NCI-H446 treated with DMSO at 0.1 percent for 48 hours (cell line): ENCODE results near the gene PPP1R3D.

Experiments
- DNase-seq: peaks from one replicate; lab custom pipeline; 2025; lab: John Stamatoyannopoulos, UW

The PPP1R3D gene

DNA sequence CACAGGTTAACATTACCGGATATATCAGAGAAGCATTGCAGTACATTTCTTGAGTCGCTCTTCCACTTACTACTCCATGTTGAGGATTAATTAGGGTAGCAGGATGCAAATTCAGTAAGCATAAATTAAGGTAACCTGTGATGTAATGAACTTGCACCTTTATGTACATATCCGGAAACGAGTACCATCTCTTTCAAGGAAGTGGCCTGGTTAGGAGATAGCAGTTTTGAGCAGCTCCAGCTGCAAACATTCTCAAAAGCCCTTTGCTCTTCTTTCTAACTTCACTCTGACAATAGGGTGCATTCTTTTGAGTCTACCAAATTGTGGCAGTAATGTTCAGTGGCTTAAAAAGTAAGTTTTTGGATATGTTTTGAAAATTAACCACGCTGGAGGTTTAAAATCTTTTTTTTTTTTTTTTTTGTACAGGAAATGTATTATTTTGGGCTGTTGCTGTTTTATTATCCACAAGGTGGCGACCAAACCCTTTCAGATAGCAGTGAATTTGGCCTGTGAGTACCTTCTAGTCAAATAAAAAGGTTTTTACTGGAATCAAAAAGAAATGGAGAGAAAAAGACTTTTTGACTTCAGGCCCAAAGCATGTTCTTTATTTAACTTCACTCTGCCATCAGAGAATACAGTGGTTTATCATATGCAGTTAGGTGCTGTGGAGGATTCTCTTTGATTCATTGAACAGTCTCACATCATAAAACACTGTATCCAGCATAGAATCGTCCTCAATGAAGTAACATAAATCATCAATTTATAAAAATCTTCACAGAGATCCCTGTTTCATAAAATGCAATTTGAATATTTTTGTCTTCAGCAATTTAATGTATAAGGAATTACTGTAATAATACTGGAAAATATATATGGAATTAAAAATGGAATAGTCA is 9.0 kb upstream of the PPP1R3D start:
- peak; percentile 33 for DNase-seq

DNA sequence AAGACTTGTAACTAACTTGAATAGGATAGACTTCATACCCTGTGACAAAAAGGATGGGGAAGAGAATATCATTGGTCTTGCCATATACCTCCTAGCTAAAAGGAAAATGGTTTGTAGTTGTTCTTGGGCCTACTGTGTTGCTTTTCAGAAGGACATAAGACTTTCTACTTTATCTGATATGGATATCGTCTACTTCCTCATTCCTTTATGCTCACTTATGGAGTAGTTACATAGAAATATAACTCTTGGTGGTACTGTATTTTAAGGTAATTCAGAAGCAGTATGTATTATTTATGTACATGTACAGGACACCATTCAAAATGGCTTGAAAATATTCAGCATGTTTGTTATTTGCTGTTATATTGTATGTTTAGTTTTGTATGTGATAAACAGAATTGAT is 8.1 kb upstream of the PPP1R3D start:
- no peak for DNase-seq

DNA sequence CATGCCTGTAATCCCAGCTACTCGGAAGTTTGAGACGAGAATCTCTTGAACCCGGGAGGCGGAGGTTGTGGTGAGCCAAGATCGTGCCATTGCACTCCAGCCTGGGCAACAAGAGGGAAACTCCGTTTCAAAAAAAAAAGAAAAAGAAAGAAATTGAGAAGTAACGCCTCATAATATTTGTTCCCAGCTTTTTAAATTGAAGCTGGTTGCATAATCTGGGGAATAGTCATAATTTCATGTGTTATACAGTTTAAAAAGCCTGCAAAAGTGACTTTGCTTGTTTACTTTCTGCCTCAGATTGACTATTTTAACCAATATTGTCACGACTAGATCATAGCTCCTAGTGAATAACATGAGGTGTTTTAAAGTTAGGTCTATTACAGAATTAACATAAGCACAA is 7.3 kb upstream of the PPP1R3D start:
- no peak for DNase-seq

DNA sequence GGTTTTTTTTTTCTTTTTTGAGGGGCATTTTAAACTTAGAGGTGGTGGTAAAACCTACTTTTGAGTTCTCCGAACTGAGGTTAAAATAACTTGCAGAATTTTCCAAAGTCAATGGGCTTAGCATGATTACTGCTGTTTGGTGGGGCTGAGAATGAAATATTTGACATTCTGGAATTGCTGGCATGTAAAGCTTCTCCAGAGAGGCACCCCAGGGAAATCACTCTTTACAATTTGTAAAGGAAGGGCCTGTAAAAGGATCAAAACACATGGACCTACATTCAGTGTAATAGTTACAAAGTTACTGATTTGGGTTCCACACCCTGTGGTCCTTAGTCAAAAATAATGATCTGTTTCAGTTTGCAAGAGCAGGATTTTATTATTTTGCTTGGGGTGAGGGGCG is 5.6 kb upstream of the PPP1R3D start:
- DNase-seq: no peak

DNA sequence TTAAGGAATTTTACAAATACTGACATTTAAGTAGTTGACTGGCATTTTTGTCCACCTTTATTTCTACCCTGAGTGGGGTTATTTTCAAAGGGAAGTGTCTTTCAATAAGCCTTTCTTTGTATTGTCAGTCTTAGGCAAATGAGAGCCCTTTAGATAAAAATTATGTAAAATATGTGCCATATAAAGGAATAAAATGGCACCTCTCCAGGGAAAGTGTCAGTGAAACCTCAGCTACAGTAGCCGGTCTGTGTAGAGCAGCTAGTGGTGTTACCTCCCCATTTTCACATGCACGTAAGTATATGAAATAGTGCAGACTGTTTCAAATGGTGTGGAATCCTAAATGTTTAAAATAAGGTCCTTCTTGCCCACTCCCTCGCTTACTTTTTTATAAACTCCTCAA is 5.1 kb upstream of the PPP1R3D start:
- no peak for DNase-seq

DNA sequence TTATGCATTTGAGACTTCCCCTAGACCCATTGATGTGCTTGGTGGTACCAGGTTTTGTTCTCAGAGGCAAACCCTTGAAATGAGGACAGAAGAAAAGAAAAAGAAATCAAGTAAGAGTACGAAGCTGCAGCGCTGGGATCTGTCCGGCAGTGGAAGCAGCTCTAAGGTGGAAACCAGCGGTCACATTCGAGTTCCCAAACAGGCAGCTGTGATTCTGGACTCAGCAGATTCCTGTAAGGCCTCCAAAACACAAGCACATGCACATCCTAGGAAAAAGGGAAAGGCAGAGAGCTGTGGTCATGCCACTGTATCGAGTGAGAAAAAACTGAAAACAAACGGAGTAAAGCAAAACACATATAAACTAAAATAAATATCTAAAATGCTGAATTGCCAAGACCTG is 4.6 kb upstream of the PPP1R3D start:
- no peak for DNase-seq

DNA sequence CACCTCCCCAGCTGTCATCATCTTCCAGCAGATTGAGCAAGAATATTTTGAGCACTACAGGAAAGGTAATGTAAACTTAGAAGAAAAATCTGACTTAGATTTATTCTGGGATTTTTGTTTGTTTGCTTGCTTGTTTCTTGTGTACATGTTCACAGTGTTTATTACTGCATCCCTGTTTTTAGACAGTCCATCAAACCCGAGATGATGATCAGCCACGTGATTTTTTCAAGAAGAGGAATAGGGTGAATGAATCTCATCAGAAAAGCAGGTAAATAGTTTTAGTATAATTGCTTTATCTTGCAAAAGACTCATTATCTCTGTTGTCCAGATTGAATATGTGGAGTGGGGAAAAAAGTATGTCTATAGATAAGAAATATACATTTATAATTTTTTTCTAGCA is 2.1 kb upstream of the PPP1R3D start:
- DNase-seq: no peak

DNA sequence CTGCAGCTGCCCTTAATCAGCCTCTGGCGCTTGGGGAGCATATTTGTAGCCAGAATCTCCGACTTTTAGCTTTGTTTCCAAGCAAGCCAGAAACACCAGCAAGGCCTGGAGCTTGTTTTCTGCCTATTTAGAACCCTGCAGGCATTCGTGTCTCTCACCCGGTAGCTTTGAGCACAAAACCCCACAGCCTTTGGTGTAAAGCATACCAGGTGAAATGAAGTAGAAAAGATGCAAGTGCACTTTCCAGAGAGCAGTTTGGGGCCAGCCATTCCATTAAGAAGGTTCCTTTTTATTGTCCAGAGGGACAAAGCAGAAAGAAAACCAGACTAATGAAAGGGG is 820 bp upstream of the PPP1R3D start:
- DNase-seq: no peak

DNA sequence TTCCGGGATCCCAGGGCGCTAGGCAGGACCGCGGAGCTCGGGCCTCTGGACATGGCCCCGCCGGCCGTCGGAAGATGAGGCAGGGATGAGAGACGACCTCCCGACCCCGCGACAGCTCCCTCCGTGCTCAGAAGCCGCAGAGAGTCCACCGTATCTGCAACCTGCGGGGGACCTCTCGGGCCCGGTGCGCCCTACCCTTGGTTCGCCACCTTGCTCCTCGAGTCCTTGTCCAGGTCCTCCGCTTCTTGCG is 301 bp downstream of the PPP1R3D start:
- DNase-seq: no peak

DNA sequence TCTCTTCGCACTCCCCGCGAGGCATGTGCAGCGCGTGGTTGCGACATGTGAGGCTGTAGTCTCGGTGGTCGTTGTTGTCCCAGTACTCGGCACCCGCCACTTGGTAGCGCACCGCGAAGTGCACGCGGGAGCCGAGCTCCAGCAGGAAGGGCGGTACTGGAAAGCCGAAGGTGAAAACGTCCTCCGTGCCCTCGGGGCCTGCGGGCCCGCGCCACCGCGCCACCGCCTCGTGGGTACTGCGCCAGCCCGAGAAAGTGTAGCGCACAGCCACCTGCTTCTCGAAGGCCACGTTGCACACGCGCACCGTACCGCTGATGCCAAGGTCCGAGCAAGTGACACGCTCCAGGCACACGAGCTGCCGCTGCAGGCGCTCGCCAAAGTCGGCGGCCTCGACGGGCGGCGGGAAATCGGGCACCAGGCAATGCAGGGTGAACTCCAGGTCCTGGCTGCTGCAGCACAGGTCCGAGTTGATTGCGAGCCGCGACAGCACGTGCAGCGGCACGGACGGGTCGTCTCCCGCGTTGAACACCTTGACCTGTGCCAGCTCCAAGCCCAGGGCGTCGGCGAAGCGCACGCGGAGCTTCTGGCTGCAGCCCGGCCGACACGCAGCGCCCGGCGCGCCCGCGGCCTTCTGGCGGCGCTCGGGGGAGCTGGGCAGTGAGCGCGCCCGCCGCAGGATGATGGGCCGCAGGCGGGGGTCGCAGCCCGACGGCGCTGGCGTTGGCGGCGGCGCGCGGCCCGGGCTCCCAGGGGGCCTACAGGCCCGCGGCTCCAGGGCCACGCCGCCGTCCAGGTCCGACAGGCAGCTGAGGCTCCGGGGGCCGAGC is 840 bp downstream of the PPP1R3D start:
- DNase-seq: no peak

DNA sequence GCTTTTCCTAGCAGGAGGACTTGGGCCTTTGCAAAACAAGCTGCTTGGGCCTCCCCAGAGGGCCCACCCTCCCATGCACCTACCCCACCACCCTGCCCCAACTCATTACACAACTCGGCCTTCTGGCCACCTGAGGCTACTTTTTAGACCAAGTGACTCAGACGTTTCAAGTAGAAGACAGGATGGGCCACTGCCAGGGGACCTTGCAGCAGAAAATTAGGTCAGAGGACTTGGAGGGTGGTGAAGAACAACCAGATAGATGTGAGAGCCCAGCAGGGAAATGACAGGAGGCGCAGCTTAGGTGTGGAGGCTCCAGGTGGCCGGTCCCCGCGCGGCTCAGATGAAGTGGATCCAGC is 1.4 kb downstream of the PPP1R3D start:
- no peak for DNase-seq

DNA sequence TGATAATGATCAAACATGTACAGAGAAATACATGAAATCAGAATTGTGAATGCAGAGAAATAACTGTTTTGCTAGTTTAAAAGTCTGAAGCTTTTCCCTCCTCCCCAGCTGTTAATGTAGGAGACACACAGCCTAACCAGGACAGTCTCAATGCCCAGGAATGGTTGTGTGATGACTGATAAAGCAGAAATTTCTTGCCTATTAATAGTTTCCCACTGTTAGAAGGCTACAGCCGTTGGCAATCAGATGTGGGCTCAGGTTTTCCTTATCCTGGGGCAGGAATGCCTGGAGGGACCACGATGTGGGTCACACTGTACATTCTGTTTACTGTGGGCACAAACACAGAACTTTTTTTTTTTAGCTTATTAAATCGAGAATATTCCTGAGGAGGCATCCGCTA is 1.9 kb downstream of the PPP1R3D start:
- no peak for DNase-seq

DNA sequence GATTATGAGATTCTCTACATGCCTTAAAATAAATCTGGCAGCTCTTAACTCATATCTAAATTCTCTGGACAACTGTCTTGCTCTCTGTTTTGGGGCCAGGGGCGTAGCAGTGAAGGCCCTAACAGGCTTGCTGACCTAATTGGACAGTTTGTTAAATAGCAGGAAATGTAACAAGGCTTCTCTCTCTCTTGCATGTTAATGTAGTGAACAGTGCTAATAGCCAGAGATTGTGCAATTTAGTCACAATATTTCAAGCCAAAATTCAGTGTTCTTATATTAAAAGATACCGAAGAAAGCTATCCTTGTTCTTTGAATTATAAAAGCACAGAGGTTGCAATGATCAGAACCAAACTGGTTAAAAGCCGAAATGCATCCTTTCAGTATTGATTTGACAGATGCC is 3.0 kb downstream of the PPP1R3D start:
- no peak for DNase-seq

DNA sequence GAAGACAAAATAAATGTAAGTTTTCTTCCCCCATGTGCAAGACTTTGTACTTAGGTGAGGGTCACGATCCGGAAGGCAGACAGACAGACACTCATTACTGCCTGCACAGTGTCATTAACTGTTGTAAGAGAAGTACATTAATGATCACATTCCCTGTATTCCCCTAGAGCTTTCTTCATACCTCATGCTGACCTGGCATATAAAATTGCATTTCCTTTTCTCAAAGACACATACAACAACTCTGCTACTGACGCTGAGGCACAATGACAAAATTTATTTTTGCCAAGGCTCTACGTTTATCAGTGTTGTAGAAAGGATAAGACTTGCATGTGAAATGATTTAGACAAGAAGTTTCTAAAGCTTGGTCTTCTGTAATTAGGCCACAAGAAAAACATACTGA is 3.7 kb downstream of the PPP1R3D start:
- DNase-seq: no peak

DNA sequence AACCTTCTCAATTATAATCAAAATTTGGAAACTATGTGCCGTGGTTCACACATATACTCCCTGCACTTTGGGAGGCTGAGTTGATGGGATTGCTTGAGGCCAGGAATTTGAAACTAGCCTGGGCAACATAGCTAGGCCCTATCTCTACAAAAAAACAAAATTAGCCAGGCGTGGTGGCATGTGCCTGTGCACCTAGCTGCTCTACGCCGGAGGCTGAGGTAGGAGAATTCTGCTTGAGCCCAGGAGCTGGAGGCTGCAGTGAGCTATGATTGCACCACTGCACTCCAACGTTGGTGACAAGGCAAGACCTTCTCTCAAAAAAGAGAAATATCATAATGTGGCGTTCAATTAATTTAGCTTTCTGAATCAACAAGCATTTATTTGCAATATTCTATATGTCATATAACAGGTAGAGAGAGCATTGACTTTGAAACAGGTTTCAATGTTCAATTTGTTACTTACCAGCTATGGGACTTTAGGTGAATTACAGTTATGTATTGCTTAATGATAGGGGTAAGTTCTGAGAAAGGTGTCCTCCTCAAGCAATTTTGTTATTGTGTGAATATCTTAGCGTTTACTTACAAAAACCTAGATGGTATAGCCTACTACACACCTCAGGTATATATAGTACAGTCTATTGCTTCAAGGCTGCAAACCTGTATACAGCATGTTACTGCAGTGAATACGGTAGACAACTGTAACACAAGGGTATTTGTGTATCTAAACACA is 4.5 kb downstream of the PPP1R3D start:
- DNase-seq: no peak

DNA sequence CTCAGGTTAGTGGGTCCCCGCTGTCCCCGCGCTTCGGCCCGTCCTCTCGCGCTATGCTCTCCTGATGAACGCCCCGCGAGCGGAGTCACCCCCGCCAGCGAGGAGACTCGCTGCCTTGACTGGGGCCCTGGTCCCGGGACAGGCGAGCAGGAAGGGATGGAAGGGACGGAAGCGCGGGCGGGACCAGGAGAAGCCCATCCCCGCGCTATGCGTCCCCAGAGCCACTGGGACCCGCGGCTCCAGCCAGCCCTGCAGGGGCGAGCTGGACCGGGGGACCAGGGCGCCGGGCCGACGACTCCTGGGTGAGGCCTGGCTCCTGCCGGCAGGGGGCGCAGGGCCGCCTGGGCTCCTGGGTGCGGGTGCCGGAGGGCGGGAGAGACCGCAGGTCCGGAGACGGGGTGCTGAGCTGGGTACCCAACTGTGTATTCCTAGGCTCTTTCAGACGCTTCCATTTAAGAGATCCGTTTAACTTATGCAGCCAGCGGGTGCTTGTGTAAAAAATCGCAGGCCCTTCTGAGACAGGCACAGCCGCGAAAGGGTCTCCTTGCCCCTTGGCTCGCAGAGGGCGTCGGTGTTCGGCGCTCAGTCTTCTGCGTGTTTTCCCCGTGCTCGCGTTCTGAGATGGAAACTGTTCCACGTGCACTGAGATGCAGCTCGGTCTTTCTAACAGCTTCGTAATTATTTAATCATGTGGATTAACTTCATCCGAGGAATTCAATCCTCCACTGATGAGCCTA is 6.1 kb downstream of the PPP1R3D start:
- peak; percentile 59 for DNase-seq

DNA sequence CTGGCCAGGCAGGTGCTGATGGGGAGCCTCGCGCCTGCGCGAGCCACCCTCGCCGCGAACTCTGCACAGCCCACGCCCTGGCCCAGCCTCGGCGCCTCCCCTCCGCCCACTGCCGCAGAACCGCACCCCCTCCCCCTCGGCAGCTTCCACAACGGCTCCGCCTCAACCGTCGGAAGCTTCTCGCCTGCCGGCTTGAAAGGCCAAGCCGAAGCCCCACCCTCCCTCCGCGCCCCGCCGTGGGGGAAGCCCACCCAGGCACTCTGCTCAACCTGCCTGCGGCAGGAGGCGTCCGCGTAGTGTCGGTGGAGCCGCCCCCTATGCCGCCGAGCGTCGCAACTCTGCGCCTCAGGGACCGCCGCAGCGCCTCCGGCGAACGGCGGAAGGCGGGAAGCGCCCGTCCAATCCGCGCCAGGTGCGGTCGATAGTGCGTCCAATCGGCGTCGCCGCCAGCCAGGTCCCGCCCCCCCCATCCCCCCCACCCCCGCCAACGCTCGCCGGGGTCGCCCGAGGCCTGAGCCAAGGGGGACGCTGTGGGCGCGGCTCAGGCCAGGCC is 6.7 kb downstream of the PPP1R3D start, which contains the start of gene SYCP2:
Gene SYCP2 (minus strand): TSS at position 342 of the 553 bp plus-strand sequence. CDS start 11,224 bp downstream, outside the sequence.
- DNase-seq: no peak

DNA sequence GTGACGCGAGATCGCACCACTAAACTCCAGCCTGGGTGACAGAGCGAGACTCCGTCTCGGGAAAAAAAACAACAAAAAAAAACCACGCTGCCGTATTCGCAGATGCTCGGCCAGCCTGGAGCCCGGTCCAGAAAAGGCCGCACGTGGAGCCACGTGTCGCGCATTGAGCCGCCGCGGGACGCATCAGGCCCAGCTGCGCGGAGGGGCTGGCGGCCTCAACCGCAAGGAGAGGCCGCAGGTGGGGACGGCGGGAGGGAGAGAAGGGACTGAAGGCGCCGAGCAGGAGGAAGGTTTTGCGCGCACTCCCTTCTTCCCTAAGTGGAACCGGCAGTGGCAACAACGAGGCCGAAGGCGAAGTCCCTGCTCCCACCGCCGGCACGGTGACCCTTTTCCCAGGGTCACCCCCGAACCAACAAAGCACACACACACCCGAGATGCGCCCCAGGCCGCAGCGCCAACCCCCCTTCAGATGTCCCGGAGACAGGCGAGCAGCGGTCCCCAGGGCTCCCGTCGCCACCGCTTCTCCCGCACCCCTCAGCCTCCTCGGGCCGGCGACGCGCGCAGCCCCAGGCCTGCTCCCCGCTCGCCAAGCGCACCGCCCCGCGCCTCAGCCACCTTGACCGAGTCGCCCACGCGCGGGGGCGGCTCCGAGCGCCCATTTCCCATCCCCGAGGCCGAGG is 7.3 kb downstream of the PPP1R3D start:
- DNase-seq: no peak

DNA sequence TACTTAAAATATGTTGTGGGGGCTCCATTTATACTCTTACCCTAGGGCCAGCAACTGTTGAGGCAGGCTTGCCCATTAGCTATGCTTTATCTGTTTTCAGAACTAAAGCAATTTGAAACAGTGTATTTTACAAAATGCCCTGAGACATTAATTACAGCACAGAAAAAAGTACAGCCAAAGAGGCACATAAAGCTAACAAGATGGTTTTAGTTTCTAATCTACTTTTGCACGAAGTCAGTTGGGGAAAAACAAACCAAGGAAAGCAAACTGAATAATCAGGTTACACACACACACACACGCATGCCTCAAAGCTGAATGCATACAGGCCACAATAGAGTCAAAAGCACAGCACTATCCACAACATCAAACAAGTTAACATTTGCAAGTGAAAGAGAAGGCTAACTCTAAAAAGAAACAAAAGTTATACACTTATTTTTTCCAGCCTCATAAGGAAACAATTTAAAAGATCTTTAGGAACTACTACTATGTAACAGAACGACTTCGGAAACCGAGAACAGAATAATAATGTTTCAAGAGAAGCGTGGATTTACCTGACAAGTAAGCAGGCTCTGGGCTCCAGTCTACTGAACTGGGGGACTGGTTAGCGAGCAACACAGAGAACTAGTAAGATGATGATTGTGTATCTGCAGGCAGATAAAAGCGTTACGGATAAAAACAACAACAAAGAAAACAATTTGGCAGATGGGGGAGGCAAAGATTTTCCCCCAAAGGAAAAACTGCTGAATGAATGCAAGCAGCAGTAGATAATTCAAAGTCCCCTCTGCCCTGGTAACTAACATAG is 8.4 kb downstream of the PPP1R3D start:
- DNase-seq: no peak

DNA sequence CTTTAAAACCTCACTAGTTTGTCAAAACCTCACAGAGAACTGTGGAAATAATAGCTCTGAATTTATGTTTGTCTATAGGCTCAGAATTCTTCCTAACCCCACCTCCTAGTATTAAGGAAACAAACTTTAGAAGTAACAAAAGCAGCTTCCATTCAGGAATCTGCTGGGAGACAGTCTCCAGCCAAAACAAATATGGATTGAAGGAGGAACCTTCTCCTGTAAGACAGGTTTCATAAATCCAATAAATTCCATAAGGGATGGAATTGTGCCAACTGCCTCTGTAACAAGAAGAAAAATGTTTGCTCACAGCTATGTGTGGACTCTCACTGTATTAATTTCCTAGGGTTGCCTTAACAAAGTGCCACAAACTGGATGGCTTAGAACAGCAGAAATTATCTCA is 14.2 kb downstream of the PPP1R3D start:
- no peak for DNase-seq

DNA sequence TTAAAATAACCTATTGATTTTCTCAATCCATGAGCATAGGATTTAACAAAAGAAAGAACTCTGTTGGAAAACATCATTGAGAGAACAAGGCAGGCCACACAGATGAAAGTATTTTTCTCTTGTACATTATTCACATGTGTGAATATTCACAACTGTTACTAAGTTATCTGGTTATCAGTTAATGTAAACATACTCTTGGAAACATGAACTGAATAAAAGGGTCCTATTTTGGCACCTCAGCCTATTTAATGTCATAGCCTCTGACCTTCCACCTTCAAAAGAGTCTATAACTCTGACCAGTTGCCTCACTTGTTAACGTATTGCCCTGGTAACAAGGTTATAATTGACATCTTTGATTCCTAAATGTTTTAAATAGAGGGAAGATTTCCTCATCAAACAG is 14.7 kb downstream of the PPP1R3D start:
- no peak for DNase-seq
